ENCODE measurements around the gene UQCR11. TPM values are rescaled to one million over a fixed set of nuclear protein-coding genes. Genes with fewer than 3 reads are reported as not detected.

The UQCR11 gene
- total and polyA plus RNA-seq, 12 donors = 47.1 to 336 (median 166) TPM

DNA sequence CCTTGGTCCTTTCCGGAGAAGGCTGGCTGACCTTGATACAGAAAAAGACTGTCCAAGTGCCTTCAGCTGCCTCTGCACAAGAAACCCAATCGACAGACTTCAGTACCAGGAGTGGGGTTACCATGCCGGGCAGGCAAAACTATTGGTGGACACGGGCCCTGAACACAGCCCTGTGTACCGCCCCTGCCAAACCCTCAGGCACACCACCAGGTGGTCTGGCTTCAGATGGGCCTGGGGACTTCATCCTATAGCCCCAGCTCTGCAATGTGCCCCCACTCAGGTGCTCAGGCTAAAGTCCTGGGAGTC, 29.6 kb upstream of the UQCR11 start:
- intact Hi-C loops (cut with DNase I) = no loop called here
- TF ChIP-seq, protein P1, sequence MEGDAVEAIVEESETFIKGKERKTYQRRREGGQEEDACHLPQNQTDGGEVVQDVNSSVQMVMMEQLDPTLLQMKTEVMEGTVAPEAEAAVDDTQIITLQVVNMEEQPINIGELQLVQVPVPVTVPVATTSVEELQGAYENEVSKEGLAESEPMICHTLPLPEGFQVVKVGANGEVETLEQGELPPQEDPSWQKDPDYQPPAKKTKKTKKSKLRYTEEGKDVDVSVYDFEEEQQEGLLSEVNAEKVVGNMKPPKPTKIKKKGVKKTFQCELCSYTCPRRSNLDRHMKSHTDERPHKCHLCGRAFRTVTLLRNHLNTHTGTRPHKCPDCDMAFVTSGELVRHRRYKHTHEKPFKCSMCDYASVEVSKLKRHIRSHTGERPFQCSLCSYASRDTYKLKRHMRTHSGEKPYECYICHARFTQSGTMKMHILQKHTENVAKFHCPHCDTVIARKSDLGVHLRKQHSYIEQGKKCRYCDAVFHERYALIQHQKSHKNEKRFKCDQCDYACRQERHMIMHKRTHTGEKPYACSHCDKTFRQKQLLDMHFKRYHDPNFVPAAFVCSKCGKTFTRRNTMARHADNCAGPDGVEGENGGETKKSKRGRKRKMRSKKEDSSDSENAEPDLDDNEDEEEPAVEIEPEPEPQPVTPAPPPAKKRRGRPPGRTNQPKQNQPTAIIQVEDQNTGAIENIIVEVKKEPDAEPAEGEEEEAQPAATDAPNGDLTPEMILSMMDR (IDR thresholded peaks at IDR 0.05) = no peak
- no peak for TF ChIP-seq POLR2A (IDR thresholded peaks at IDR 0.05)
- no peaks in the 10 kb centered on the region for H3K9me3 ChIP-seq (replicated peaks in 1 of 3)
- DNase-seq = no peak
- H3K27me3 ChIP-seq = no peaks in the 10 kb centered on the region
- peaks cover 0 to 4% of the 10 kb centered on the region in 2 donors for H3K36me3 ChIP-seq (replicated peaks in 1 of 2)
- H3K4me3 ChIP-seq = no peak overlapping the region
- no peaks in the 10 kb centered on the region for H3K4me1 ChIP-seq (replicated peaks in 1 of 2)
- 92 to 100% (median 98%) methylated on average over 1 to 5 of the region's 5 CpGs for WGBS, 4 donors
- no peak overlapping the region for H3K27ac ChIP-seq

DNA sequence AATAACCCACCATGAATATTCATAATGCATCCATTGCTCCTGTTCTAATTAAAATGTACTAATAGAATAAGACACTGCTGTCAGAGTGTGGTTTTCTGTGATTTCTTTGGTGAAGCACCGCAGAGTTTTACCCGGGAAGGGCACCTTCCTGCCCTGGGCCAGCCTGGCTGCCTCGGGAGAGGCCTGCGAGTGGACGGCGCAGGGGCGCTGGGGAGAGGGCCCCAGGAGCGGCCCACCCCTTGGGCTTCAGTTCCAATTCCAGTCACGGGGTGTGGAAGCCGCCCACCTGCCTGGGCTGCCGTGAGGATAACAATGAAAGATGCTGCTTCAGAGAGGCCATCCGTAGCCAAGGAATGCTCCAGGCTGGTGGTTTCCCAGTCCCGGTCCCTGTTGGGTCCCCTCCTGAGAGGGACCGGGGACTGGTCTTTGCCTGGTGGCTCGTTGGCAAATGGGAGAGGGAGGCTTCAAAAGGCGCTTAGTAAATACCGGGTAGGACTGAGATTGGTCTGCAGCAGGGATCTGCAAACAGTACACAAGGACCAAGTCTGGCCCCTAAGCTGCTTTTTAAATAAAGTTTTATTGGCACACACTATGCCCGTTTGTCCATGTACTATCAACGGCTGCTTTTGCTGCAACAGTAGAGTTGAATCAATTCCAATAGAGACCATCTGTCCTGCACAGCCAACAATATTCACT, 29.1 kb upstream of the UQCR11 start:
- peaks cover 0 to 4% of the 10 kb centered on the region in 2 donors for H3K36me3 ChIP-seq (replicated peaks in 1 of 2)
- no peak for DNase-seq
- intact Hi-C loops (cut with DNase I) = no loop called here

DNA sequence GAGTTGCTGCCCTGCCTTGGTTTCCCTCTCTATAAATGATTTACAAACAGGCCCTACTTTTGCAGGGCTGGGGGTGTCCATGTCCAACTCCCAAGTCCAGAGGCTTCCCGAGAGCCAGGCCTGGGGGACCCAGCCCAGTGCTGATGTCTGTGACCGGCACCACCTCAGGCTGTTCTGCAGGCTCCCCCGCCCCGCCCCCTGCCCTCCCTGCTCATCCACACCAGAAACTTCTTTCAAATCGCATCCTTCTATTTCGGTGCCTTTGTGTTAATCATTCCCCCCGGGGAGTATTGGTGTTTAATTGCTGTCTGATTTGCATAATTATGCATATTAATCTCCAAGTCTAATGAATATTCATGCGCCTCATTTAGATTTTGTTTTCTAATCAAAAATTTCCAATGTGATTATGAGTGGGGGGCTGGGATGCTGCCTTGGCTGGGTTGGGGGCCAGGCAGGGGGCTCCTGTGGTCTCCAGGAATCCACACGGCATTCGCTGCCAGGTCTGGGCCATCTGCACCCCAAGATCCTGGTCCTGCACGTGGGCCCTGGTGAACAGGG, 28.1 kb upstream of the UQCR11 start:
- no peak for DNase-seq
- TF ChIP-seq POLR2A (IDR thresholded peaks at IDR 0.05) = no peak
- TF ChIP-seq, protein P1 (IDR thresholded peaks at IDR 0.05) = no peak
- H3K36me3 ChIP-seq (replicated peaks in 1 of 2) = peaks cover 0 to 4% of the 10 kb centered on the region in 2 donors
- H3K9me3 ChIP-seq (replicated peaks in 1 of 3) = no peaks in the 10 kb centered on the region
- H3K4me1 ChIP-seq (replicated peaks in 1 of 2) = no peaks in the 10 kb centered on the region
- WGBS, 4 donors = 93 to 96% (median 94%) methylated on average over 11 of the region's 11 CpGs
- no peak overlapping the region for H3K27ac ChIP-seq
- intact Hi-C loops (cut with DNase I) = no loop called here
- H3K27me3 ChIP-seq = no peaks in the 10 kb centered on the region
- no peak overlapping the region for H3K4me3 ChIP-seq

More for the DNA sequence above, 29.1 kb upstream of the UQCR11 start:
- Histone ChIP-seq H3K27me3 (no peaks in the 10 kb centered on the region), H3K4me3 (no peak overlapping the region), H3K27ac (no peak overlapping the region), H3K9me3 (replicated peaks in 1 of 3) (no peaks in the 10 kb centered on the region), H3K4me1 (replicated peaks in 1 of 2) (no peaks in the 10 kb centered on the region)
- TF ChIP-seq POLR2A (IDR thresholded peaks at IDR 0.05) = no peak
- WGBS, 4 donors = 89 to 95% (median 94%) methylated on average over 16 to 19 of the region's 19 CpGs

- H3K36me3 ChIP-seq (replicated peaks in 1 of 2) = peaks cover 0 to 4% of the 10 kb centered on the region in 2 donors
- DNase-seq = no peak
- WGBS, 4 donors = 92 to 97% (median 93%) methylated on average over 8 to 26 of the region's 26 CpGs
Measured at GRCh38 chr19:1632462-1633268, 27.4 kb upstream of the UQCR11 start.

More at GRCh38 chr19:1632462-1633268, 27.4 kb upstream of the UQCR11 start:
- no peak overlapping the region for H3K27ac ChIP-seq
- H3K9me3 ChIP-seq (replicated peaks in 1 of 3) = no peaks in the 10 kb centered on the region
- intact Hi-C loops (cut with DNase I) = no loop called here
- no peak for TF ChIP-seq POLR2A (IDR thresholded peaks at IDR 0.05)
- TF ChIP-seq, protein P1 (IDR thresholded peaks at IDR 0.05) = no peak
- H3K27me3 ChIP-seq = no peaks in the 10 kb centered on the region
- no peak overlapping the region for H3K4me3 ChIP-seq
- no peaks in the 10 kb centered on the region for H3K4me1 ChIP-seq (replicated peaks in 1 of 2)
